IMR-90 (cell line): ENCODE results near the gene UBE3B. TPM values are rescaled to one million over a fixed set of nuclear protein-coding genes. Genes with fewer than 3 reads are reported as not detected.

Experiments used
- MXI1 ChIP-seq: IDR thresholded peaks from 2 replicates; pipeline ENCODE4 v1.6.1; 2012; ENCODE audit warnings: low read depth, mild to moderate bottlenecking, low read length, moderate library complexity, borderline replicate concordance
- RAD21 ChIP-seq: IDR thresholded peaks from 2 replicates; pipeline ENCODE4 v1.6.1; 2012; ENCODE audit warnings: low read length, improper control_type of control experiment
- polyA plus RNA-seq, 3 experiments: library from polyadenylated mRNA; depleted of rRNA; stranded (reverse); fragments of >200 nt; gene quantifications; 2 replicates each; pipeline ENCODE4 v1.2.3, GENCODE V29; 2012; ENCODE audit warnings: low replicate concordance in 1 of 3
- total RNA-seq: library from RNA; depleted of rRNA; stranded (reverse); fragments of >200 nt; gene quantifications from 2 replicates; pipeline ENCODE4 v1.2.3, GENCODE V29; 2012
- TF ChIP-seq, protein P1 (sequence below): conservative IDR thresholded peaks from 2 replicates; pipeline ENCODE4 v1.5.1; 2012; ENCODE audit warnings: mild to moderate bottlenecking, low read depth, low read length, improper control_type of control experiment

The UBE3B gene
- total and polyA plus RNA-seq, 2 of the 4 experiments (the other 2 are of a cell fraction), result 18.8 to 24.9 TPM

DNA sequence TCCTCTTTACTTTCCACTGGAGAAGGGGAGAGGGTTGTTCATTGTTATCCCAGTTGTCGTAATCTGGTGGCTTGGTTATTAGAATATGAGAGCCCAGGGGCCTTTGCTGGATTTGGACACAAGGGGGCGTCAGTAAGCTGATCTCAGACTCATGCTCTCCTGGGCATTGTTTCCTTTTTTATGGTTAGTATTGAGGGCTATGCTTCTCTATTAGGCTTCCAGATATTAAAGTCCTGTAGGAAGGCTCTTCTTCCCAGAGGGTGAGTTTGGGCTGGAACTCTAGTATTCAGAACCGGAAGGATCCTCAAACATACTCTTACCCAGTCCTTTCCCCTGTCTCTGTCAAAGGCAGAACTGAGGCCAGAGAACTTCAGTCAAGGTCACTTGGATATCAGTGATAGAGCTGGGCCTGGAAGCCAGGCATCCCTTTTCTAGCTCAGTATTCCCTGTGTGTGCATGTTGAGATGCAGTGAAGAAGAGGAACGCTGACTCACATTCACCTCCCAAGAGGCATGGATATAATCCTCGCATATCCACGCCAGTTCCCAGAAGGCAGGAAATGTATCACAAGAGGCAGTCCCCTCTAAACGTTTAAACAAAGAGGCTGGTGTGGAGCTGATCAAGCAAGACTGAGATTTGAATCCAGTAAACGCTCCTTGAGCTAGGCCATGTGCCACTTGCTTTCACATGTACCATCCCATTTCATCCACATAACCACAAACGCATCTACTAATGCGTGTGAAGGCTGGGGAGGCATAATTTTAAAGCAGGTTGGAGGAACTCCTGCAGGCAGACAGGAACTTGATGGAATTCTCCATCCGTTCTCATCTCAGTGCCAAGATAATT lies 41.6 kb downstream of the UBE3B start (continued):
- TF ChIP-seq, protein P1, sequence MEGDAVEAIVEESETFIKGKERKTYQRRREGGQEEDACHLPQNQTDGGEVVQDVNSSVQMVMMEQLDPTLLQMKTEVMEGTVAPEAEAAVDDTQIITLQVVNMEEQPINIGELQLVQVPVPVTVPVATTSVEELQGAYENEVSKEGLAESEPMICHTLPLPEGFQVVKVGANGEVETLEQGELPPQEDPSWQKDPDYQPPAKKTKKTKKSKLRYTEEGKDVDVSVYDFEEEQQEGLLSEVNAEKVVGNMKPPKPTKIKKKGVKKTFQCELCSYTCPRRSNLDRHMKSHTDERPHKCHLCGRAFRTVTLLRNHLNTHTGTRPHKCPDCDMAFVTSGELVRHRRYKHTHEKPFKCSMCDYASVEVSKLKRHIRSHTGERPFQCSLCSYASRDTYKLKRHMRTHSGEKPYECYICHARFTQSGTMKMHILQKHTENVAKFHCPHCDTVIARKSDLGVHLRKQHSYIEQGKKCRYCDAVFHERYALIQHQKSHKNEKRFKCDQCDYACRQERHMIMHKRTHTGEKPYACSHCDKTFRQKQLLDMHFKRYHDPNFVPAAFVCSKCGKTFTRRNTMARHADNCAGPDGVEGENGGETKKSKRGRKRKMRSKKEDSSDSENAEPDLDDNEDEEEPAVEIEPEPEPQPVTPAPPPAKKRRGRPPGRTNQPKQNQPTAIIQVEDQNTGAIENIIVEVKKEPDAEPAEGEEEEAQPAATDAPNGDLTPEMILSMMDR, result peak; percentile 84
- TF ChIP-seq RAD21 (peak; percentile 82), MXI1 (peak; percentile 73; the same call in 1 of the 2 replicates)
